Panc1 (cell line): ENCODE results near the gene PHACTR4.

Experiments
- POLR2AphosphoS5 ChIP-seq: IDR thresholded peaks from 2 replicates; pipeline ENCODE4 v1.6.1; 2012; ENCODE audit warnings: mild to moderate bottlenecking, low read depth, low read length, moderate library complexity
- SIN3A ChIP-seq: IDR thresholded peaks from 2 replicates; pipeline ENCODE4 v1.6.1; 2012; ENCODE audit warnings: low read depth, mild to moderate bottlenecking, low read length, moderate library complexity, borderline replicate concordance; ENCODE audit not compliant: insufficient read depth
- TF ChIP-seq, protein P1 (sequence below): fragments of 450-650 bp; IDR thresholded peaks from 2 replicates; pipeline ENCODE4 v1.5.1; 2017; ENCODE audit warnings: mild to moderate bottlenecking

DNA sequence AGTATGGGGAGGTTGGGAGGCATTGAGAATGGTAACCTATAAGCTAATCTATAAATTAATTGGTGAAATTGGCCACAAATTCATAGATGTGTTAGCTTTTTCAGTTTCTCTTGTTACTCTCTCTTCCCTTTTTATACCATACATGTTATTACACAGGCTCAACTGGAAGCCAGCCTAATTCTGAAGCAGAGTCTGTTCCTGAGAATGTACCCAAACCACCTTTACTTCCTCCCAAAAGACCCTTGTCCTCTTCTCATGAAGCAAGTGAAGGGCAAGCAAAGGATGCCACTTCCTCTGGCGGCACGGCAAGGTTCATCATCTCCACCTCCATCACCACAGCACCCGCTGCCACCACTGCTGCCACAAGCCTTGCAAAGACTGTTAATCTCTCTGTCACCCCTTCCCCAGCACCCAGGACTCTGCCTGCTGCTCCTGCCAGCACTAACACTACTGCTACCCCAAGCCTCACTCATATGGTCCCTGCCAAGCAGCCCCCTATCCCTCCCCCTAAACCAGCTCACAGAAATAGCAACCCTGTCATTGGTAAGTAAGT lies 96.8 kb downstream of the PHACTR4 start:
- TF ChIP-seq, protein P1, sequence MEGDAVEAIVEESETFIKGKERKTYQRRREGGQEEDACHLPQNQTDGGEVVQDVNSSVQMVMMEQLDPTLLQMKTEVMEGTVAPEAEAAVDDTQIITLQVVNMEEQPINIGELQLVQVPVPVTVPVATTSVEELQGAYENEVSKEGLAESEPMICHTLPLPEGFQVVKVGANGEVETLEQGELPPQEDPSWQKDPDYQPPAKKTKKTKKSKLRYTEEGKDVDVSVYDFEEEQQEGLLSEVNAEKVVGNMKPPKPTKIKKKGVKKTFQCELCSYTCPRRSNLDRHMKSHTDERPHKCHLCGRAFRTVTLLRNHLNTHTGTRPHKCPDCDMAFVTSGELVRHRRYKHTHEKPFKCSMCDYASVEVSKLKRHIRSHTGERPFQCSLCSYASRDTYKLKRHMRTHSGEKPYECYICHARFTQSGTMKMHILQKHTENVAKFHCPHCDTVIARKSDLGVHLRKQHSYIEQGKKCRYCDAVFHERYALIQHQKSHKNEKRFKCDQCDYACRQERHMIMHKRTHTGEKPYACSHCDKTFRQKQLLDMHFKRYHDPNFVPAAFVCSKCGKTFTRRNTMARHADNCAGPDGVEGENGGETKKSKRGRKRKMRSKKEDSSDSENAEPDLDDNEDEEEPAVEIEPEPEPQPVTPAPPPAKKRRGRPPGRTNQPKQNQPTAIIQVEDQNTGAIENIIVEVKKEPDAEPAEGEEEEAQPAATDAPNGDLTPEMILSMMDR: no peak
- TF ChIP-seq POLR2AphosphoS5 (no peak), SIN3A (no peak)
